Upper lobe of left lung (tissue), 6 donors: Measurements from ENCODE around the gene SIRPD. TPM values are rescaled to one million over a fixed set of nuclear protein-coding genes. Genes with fewer than 3 reads are reported as not detected.

Experiments
- ATAC-seq, 2 donors: fragments of 200-7000 bp; cut with Tn5 transposase; one replicate each; pipeline ENCODE4 v1.9.1; 2022; ENCODE audit warnings: mild to moderate bottlenecking in 2 of 2, moderate library complexity in 2 of 2; ENCODE audit not compliant: low FRiP score in 2 of 2
- DNase-seq, 2 donors: peaks; one replicate each; pipeline ENCODE4 v3.0.0-alpha.2; 2019 to 2020
- H3K27ac ChIP-seq, 4 donors: fragments of 200-600 bp; sonication (generic); one replicate each; pipeline ENCODE4 v1.5.1; 2016 to 2019
- H3K27me3 ChIP-seq, 4 donors: fragments of 200-600 bp; sonication (generic); one replicate each; pipeline ENCODE4 v1.5.1; 2017 to 2019
- H3K36me3 ChIP-seq, 4 donors: fragments of 200-600 bp; sonication (generic); one replicate each; pipeline ENCODE4 v1.5.1; 2016 to 2019
- H3K4me1 ChIP-seq, 4 donors: fragments of 200-600 bp; sonication (generic); one replicate each; pipeline ENCODE4 v1.5.1; 2018 to 2019
- H3K4me3 ChIP-seq, 4 donors: fragments of 200-600 bp; sonication (generic); one replicate each; pipeline ENCODE4 v1.5.1; 2017 to 2019; ENCODE audit warnings: mild to moderate bottlenecking in 2 of 4, moderate library complexity in 1 of 4
- H3K9me3 ChIP-seq, 4 donors: fragments of 200-600 bp; sonication (generic); one replicate each; pipeline ENCODE4 v1.5.1; 2018 to 2019
- CTCF ChIP-seq, 6 experiments: fragments of 450-650 bp in 4 of 6; fragments of 200-600 bp in 2 of 6; sonication (generic) in 2 of 6; IDR thresholded peaks; one replicate each; pipeline ENCODE4 v1.5.1; 2016 to 2019; ENCODE audit warnings: antibody characterized with exemption in 6 of 6
- EP300 ChIP-seq, 4 donors: sonication (generic); formaldehyde crosslinking; IDR thresholded peaks; one replicate each; pipeline ENCODE4 v1.5.1; 2017; ENCODE audit warnings: antibody characterized with exemption in 4 of 4, control low read depth in 2 of 4
- POLR2A ChIP-seq, 4 donors: fragments of 450-650 bp; IDR thresholded peaks; one replicate each; pipeline ENCODE4 v1.5.1; 2016 to 2017; ENCODE audit warnings: antibody characterized with exemption in 4 of 4, mild to moderate bottlenecking in 2 of 4
- POLR2AphosphoS5 ChIP-seq, 2 donors: sonication (generic); formaldehyde crosslinking; IDR thresholded peaks; one replicate each; pipeline ENCODE4 v1.5.1; 2017; ENCODE audit warnings: antibody characterized with exemption in 2 of 2
- WGBS, 2 donors: methylation state at CpG; one replicate each; pipeline ENCODE4 v1.1.5; 2017 to 2018; 5-methylcytosine and 5-hydroxymethylcytosine counted together
- total RNA-seq, 6 donors: library from RNA; depleted of rRNA in 4 of 6; stranded (reverse); fragments of >200 nt in 4 of 6; gene quantifications; one replicate each; pipeline versions ENCODE4 v1.1.0 to v1.2.1, GENCODE V29; 2016 to 2021
- donor health status: DM: no; HTN: no; CAD: no; lungs with moderate emphysema.
- donor health status: DM: no; HTN: yes; CAD: no; lungs with severe emphysema.

Gene SIRPD
- total RNA-seq, 6 donors from 2014 or later: 0.69 to 2.2 (median 1.5) TPM; not detected in 2

GRCh38 chr20:1491860-1492642 lies 65.5 kb downstream of the SIRPD start:
- TF ChIP-seq POLR2AphosphoS5 (IDR thresholded peaks at IDR 0.05): no peak
- TF ChIP-seq POLR2A (IDR thresholded peaks at IDR 0.05): no peak
- no peak for TF ChIP-seq EP300 (IDR thresholded peaks at IDR 0.05)
- TF ChIP-seq CTCF (IDR thresholded peaks at IDR 0.05): no peak
- Histone ChIP-seq H3K4me3 (no peak overlapping the region), H3K9me3 (no peaks in the 10 kb centered on the region), H3K4me1 (peaks cover 0 to 7% (median 6%) of the 10 kb centered on the region in 4 donors), H3K36me3 (no peaks in the 10 kb centered on the region), H3K27me3 (no peaks in the 10 kb centered on the region), H3K27ac (peak overlapping the region; percentile 80 to 88 (median 86))
- DNase-seq: no peak
- WGBS, 2 donors: 28 to 52% methylated on average over 2 of the region's 2 CpGs
- peak in 1 of 2 donors; percentile 44 for ATAC-seq

- peak; percentile 73 to 82 for ATAC-seq
- peak within 1 kb of the TSS in 3 of 4 donors; percentile 15 to 38 (median 35) for H3K4me3 ChIP-seq
Measured at GRCh38 chr20:1491281-1491840, 66.1 kb downstream of the SIRPD start, which contains the start of gene SIRPB2. Gene SIRPB2 (minus strand): TSS chr20:1491420. CDS start chr20:1491359, 61 bp downstream.

GRCh38 chr20:1490643-1491195 lies 66.8 kb downstream of the SIRPD start:
- Histone ChIP-seq H3K4me1 (peaks cover 0 to 7% (median 6%) of the 10 kb centered on the region in 4 donors), H3K27me3 (no peaks in the 10 kb centered on the region), H3K4me3 (peak overlapping the region in 3 of 4 donors; percentile 15 to 38 (median 35)), H3K36me3 (no peaks in the 10 kb centered on the region), H3K9me3 (no peaks in the 10 kb centered on the region), H3K27ac (peak overlapping the region; percentile 80 to 88 (median 86))
- TF ChIP-seq POLR2A (IDR thresholded peaks at IDR 0.05) (no peak), CTCF (IDR thresholded peaks at IDR 0.05) (no peak), POLR2AphosphoS5 (IDR thresholded peaks at IDR 0.05) (no peak), EP300 (IDR thresholded peaks at IDR 0.05) (no peak)
- DNase-seq: no peak
- 60 to 77% methylated on average over 9 of the region's 9 CpGs for WGBS, 2 donors
- ATAC-seq: peak; percentile 5 to 28

More at GRCh38 chr20:1491281-1491840, 66.1 kb downstream of the SIRPD start, which contains the start of gene SIRPB2:
- WGBS, 2 donors: 35 to 45% methylated on average over 7 to 11 of the region's 11 CpGs
- TF ChIP-seq CTCF (IDR thresholded peaks at IDR 0.05) (no peak), POLR2A (IDR thresholded peaks at IDR 0.05) (peak in 2 of 4 donors; percentile 20 to 76), POLR2AphosphoS5 (IDR thresholded peaks at IDR 0.05) (peak; percentile 39 to 68)
- Histone ChIP-seq H3K27me3 (no peaks in the 10 kb centered on the region), H3K4me1 (peaks cover 0 to 7% (median 6%) of the 10 kb centered on the region in 4 donors), H3K36me3 (no peaks in the 10 kb centered on the region), H3K9me3 (no peaks in the 10 kb centered on the region), H3K27ac (peak within 1 kb of the TSS; percentile 80 to 88 (median 86))
- DNase-seq: peak; percentile 58 to 76

- DNase-seq (peak in 1 of 2 donors; percentile 76), ATAC-seq (peak; percentile 78 to 84)
- WGBS, 2 donors: 38 to 62% methylated on average over 6 of the region's 6 CpGs
- Histone ChIP-seq H3K27me3 (no peaks in the 10 kb centered on the region), H3K4me1 (peaks cover 0 to 7% (median 6%) of the 10 kb centered on the region in 4 donors), H3K36me3 (no peaks in the 10 kb centered on the region), H3K27ac (peak overlapping the region; percentile 80 to 88 (median 86)), H3K9me3 (no peaks in the 10 kb centered on the region), H3K4me3 (peak overlapping the region in 3 of 4 donors; percentile 15 to 38 (median 35))
- TF ChIP-seq POLR2A (IDR thresholded peaks at IDR 0.05) (peak in 1 of 4 donors; percentile 78), POLR2AphosphoS5 (IDR thresholded peaks at IDR 0.05) (peak in 1 of 2 donors; percentile 65), CTCF (IDR thresholded peaks at IDR 0.05) (no peak)
Measured at GRCh38 chr20:1489764-1490436, 67.6 kb downstream of the SIRPD start.
